Measurements from ENCODE around the gene TLL1.

Gene TLL1

DNA sequence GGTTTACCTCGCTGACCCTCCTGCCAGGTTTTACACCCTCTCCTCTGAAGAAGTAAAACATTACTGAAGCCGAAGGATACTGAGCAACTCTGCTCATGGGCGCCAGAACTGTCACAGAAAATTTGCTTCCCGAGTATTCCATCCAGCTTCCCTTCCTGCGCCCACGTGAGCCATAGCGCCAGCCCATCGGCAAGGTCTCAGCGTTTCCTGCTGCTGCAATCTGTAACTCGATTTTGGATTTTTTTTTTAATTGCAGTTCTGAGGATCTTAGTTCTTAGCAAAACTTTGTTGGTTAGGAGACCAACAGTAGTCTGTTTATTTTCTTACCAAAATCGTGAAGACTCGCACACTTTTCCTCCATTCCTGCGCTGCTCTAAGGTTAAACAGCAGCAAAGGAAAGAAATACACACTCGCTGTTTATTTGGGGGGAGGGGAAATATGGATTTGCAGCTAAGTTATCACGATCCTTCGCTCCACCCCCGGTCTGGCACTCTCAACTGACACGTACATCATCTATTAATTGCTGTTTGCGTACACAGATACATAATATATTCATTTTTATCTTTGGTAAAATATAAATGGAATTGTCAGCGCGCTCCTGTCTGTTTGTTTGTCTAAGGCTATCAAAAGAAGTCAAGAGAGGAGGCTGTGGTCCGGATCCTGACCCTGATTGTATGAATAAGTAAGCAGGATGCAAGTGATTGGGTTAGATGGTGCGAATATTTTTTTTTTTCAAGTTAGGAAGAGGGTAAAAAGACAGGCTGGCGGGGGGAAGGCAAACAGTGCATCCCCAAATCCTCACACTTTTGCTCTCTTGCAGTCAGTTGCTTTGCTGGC is at the start of gene TLL1:
TLL1 (plus strand) TSS at position 777 of the 837 bp plus-strand sequence. CDS start 668 bp downstream, outside the sequence.
- H3K4me3 ChIP-seq (ENCODE audit: low read depth, low read length), result peak within 1 kb of the TSS; percentile 64
- DNase-seq (ENCODE audit: low read depth), result no peak

DNA sequence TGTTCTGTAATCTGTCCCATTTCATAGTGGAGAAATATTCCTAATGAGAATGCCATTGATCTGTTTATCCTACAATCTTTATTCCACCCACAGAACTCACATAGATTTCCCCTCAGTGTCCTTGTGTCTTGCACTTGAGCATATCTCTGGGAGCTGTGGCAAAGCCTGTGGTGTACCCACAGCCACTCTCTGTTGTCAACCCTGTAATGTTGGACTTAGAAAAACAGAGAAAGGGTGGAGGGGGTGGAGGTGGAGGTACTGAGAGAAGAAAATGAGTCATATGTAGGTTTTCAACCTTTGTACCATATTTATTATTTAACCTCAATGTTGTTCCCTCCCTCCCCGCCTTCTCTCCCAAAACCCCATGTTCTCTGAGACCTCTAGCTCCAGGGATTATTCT is 46.9 kb upstream of the TLL1 start:
- no peak for DNase-seq (ENCODE audit: low read depth)
- no peak overlapping the region for H3K4me3 ChIP-seq (ENCODE audit: low read depth, low read length)

DNA sequence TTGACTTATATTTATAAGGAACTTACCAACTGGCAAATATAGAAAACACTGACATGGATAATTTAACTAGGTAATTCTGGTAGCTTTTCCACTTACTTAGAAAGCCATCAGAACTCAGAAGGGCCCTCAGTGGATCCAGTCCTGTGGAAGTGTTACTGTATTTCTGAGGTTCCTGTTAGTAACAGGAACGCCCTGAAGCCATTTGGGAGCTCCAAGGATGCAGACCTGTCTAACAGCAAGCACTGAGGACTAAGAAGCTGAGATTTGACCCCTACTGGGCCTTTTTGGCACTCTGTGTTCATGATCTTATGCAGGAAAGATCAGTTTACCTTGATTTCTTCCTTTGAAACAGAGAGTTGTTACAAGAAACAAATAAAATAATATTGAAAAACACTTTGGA is 46.0 kb upstream of the TLL1 start:
- no peak for DNase-seq (ENCODE audit: low read depth)

DNA sequence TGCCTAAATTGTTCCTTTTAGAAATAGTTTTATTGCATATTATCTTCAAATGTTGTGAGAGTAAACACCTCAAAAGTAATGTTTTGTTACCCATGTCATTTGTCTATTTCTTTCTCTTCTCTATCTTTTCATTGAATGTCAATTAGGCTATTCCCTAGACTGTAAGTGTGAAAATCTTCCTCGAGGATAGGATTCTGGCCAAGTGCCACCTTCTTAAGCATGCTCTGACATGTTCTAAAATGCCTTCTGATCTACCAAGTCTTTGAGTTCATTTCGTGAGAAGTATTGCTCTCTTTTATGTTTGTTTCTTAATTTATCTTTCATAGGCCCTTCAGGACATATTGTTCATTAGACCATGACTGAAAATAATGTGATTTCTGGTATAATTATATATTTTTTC is 44.1 kb upstream of the TLL1 start:
- no peak for DNase-seq (ENCODE audit: low read depth)
- H3K4me3 ChIP-seq (ENCODE audit: low read depth, low read length), result no peak overlapping the region

More for the DNA sequence above, 46.0 kb upstream of the TLL1 start:
- H3K4me3 ChIP-seq (ENCODE audit: low read depth, low read length), result no peak overlapping the region

DNA sequence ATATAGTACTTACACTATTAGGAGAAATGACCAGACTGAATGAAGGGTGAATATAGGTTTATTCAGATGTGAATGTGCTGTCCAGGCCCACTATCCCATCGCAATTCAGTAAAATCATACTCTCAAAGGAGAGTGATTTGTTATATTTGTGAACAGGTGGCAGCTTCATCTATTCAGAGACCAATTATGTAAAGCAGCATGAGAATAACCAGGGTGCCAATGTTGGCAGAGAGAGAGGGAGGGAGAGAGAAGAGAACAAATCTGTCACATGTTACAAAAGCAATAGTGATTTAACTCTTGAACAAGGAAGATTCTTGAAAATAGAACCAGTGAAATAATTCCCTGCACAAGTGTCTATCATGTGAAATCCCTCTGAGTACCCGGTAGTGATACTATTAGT is 38.9 kb upstream of the TLL1 start:
- no peak overlapping the region for H3K4me3 ChIP-seq (ENCODE audit: low read depth, low read length)
- DNase-seq (ENCODE audit: low read depth), result no peak

DNA sequence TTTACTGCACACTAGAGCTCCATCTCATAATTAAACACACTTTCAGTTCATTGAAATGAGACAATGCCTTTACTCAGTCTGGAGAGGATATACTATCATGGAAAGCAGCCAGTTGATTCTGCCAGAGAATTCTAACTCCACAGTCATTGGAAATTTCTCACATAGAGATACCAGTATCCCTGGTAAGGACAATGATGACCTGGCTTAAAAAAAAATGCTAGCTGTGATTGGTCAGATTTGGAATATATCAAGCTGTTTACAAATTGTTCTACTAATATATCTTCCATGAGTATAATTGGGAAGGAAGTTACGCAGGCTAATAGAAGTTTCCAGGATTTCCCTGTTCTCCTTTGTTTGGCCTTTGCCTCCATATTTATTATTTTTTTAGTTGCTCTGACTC is 34.5 kb upstream of the TLL1 start:
- no peak overlapping the region for H3K4me3 ChIP-seq (ENCODE audit: low read depth, low read length)
- no peak for DNase-seq (ENCODE audit: low read depth)

DNA sequence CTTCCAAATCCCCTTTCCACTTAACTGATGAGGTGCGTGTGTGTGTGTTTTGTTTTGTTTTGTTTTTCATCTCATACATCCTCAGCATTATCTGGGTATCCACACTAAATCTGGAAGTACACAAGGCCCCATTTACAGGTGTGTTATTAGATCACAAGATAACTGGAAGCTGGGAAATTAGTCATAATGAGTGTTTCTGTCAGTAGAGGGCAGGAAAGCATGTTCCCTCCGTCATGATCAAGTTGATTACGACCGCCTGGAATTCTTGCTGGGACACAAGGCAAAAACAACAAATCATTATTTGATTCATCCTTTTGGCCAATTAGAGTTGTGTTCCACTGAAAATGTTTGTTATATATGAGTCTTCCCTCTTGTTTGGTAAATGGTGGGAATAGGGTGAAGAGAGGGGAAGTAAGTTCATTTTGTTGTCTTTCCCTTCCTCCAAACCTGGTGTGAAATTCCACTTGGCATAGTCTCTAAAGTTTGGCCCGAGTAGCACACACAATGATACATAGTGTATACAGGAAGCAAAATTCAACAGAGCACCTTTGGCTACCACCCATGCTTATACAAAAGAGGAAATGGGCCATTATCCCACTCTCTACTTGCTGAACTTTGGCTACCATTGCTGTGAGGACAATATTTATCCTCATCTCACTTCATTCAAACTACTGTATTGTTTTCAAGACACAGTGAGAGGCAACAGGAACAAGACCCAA is 33.3 kb upstream of the TLL1 start:
- DNase-seq (ENCODE audit: low read depth), result no peak
- H3K4me3 ChIP-seq (ENCODE audit: low read depth, low read length), result no peak overlapping the region

DNA sequence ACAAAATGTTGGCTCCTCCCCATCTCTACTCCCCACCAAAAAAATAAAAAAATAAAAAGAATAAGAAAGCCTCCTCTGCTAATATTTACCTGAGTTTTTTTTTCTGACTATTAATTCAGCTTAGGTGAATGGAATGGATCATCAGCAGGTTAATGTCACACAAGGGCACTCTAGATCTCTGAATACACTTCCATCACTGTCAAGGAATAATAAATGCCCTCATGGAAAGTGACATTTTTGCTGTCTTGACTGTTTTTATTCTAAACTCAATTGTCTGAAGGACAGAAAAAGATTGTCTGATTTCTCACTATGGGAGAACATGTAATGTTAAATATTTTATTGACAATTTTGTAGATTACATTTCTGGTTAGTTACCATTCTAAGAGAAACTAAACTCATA is 30.4 kb upstream of the TLL1 start:
- no peak overlapping the region for H3K4me3 ChIP-seq (ENCODE audit: low read depth, low read length)
- DNase-seq (ENCODE audit: low read depth), result no peak

DNA sequence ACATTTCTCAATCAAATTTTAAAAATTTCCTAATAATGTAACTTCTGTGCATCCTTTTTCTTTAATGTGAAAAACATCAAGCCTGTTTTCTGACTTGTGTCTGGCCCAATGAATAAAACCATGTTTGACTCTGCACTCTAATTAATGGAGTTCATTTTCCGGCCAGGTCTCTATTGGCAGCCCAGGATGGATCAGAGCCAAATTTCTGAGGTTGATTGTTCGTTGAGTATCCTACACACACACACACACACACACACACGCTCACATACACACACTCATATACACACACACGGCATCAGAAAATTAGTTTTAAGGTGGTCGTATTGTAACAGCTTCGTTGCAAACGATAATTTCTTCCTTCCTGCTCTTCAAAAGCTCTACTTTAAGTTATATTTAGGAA is 28.9 kb upstream of the TLL1 start:
- H3K4me3 ChIP-seq (ENCODE audit: low read depth, low read length), result no peak overlapping the region
- DNase-seq (ENCODE audit: low read depth), result no peak

DNA sequence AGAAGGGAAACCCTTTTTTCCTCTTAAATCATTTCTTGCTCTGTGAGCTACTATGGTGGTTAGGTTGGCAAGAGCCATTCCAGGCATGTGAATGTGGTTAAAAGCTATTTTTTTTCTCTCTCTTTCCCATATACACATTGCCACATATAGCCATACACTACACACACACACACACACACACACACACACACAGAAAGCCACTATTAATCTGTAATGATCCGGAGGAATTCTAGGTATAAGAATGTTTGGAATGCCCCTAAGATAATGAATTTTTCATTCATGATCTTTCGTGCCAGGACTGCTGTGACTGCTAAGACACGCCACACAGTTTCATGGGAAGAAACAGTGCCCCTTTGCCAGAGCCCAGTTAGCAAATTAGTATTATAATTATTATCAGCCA is 21.8 kb upstream of the TLL1 start:
- no peak overlapping the region for H3K4me3 ChIP-seq (ENCODE audit: low read depth, low read length)
- no peak for DNase-seq (ENCODE audit: low read depth)

DNA sequence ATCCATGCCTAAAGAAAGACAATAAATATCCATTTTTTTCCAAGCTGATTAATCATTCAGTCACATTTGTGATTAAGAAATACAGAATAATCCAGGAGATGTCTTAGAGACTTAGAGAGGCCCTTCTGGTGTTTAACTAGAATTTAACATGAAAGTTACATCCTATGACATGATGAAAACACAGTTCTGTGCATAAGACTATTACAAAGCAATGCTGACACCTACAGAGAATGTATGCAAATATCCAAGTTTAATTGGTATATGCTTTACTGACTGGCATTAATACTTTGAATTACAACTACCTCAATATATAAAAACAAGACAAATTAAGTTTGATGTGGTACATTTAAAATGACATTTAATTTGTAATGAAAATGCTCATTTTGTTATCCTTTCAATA is 17.8 kb upstream of the TLL1 start:
- H3K4me3 ChIP-seq (ENCODE audit: low read depth, low read length), result no peak overlapping the region
- DNase-seq (ENCODE audit: low read depth), result no peak

DNA sequence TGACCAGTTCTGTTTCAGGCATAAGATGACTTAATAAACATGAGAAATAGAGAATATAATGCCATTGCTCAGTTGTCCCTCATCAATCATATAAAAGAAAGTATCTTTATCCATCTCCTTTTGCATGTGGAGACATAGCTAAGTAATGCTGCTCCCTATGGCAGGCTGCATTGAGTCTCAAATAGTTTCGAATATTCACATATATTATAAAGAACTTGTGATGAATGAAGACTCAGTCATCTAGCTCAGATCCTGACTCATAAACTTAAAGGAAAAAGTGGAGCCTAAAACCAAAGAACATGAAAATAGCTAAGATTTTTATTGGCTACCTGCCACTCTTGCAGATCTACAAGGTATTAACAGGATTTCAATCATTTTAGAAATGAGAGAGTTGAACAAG is 11.7 kb upstream of the TLL1 start:
- H3K4me3 ChIP-seq (ENCODE audit: low read depth, low read length), result no peak overlapping the region
- DNase-seq (ENCODE audit: low read depth), result no peak

DNA sequence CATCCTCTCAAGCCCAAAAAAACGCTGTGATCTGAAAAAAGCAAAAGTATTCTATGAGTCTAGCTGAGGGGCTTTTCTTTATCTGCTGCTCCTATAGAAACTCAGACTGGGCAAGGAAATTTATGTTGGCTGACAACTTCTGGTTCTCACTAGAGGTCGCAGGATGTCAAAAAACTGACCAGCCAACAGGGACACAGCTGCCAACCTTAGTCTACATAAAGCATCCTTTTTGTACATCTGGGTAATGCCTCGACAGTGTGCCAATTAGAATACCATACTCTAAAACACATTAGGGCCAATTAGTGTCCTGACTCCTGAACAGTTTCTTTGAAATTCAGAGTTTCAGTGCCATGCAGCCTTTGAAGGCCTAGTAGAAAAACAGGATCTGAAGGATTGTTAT is 8.8 kb upstream of the TLL1 start:
- DNase-seq (ENCODE audit: low read depth), result no peak
- no peak overlapping the region for H3K4me3 ChIP-seq (ENCODE audit: low read depth, low read length)

DNA sequence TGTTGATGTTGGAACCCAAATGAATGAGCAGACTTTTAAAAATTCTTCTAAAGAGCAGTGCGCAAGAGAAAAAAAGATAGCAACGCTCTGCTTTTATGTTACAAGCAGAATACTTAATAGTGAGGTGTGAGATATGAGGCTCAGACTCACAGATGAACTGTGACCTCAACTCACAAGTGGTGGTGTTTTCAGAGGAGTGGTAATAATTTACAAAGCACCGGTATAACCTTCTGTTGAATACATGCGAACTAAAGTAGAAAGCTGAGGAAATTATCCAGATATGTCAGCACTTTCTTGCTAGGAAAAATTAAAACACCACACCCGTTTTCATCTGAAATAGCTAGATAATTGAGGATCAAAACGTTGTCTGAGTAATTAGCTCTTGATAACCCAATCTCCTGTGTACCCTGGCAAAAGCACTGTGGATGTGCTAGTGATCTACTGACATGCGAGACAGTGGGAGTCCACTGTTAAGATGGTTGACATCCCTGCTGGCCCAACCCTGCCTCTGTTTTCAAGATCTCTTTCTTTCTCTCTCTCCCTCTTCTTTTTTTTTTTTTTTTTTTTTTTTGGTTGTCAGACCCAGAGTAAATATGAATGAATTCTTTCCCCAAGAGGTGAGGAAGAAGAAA is 6.9 kb upstream of the TLL1 start:
- DNase-seq (ENCODE audit: low read depth), result no peak
- no peak overlapping the region for H3K4me3 ChIP-seq (ENCODE audit: low read depth, low read length)

DNA sequence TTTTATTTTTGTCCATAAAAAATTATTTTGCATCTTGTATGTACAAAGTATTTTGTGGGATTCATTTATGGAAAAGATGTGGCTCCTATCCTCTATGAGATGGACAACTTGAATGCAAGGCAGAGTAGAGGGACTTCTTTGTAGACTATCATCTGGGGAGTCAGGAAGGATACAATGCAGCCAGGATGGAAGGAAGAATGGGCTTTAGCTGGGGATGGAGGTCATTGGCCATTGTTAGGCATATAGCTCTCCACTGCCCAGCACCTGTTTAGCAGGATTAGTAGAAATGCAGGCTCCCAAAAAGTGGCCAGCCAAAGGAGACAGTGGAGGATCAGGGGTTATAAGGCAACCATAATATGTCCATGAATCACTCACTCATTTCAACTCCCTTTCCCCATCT is 5.1 kb upstream of the TLL1 start:
- DNase-seq (ENCODE audit: low read depth), result no peak
- H3K4me3 ChIP-seq (ENCODE audit: low read depth, low read length), result no peak overlapping the region

DNA sequence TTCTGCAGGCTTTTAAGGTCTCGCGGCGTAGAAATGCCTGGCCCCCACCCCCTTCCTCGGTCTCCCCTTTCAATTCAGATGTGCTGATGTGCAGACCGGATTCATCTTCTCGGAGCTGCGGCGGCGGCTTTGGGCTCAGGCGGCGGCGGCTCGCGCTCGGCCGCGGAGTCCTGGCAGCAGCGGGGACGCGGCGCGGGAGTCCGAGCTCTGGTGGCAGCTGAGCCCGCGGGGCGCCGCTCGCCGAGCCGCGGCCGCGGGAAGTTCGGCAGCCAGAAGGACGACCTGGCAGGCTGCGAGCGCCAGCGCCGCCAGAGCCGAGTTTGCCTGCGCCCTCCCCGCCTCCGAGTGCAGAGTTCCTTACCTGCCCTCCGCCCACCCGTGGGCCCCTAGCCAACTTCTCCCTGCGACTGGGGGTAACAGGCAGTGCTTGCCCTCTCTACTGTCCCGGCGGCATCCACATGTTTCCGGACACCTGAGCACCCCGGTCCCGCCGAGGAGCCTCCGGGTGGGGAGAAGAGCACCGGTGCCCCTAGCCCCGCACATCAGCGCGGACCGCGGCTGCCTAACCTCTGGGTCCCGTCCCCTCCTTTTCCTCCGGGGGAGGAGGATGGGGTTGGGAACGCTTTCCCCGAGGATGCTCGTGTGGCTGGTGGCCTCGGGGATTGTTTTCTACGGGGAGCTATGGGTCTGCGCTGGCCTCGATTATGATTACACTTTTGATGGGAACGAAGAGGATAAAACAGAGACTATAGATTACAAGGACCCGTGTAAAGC is 448 bp downstream of the TLL1 start:
- DNase-seq (ENCODE audit: low read depth), result no peak
- H3K4me3 ChIP-seq (ENCODE audit: low read depth, low read length), result peak overlapping the region; percentile 64

DNA sequence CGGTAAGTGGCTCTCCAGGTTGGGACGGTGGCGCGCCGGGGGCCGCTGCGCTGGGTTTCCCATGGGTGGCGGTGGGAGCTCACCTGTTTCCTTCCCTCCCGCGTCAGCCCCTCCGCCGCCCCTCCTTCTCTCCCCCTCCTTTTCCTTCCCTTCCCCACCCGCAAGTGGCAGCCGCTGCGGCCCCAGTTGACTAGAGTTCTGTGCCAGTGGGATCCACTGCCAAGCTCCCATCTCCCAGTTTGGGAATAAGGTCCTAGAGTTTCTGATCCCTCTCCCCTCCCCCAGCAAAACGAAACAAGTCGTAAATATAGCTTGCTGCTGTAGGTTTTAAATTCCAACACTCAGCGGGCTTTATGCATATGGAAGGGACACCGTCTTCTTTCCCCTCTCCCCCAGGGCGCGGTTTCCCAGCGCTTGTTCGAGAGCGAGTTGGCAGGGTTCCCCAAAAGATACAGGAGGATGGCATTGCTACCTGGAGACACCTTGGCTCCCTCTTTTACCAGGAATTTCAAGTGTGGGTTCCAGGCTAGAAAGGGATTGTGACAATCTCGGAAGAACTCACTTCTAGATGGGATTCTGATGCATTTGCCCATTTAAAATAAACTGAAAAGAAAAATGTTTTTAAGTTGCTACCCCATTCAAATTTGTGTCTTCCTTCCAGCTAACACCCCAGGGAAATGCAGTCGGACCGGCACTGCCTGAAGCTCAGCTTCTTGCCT is 1.2 kb downstream of the TLL1 start:
- DNase-seq (ENCODE audit: low read depth), result no peak

DNA sequence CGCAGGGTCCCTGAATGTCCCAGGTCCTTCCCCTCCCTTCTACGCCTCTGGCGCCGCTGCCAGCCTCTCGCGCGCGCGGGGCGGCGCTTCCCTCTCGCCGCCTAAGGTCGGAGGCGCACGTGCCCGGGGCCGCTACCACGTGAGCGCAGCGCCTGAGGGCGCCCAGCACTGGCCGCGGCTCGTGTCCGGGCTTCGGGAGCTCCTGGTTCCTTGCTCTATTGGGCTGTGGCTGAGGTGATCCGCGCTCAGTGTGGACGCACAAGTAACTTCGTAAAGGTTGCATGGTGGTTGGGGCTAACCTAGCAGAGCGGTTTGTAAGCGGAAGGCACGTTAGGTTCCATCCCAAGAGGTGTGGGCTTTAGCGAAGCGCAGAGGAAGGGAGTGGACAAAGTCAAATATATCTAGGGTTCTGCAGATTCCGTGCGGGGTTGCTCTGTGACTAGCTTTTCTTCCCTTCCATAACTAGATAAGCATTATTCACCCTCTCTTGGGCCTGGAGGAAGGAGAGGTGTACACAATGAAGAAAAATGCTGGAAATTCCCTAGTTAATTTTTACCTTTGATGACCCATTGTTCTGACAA is 1.8 kb downstream of the TLL1 start:
- H3K4me3 ChIP-seq (ENCODE audit: low read depth, low read length), result peak overlapping the region; percentile 64
- no peak for DNase-seq (ENCODE audit: low read depth)

More for the DNA sequence above, 1.2 kb downstream of the TLL1 start:
- H3K4me3 ChIP-seq (ENCODE audit: low read depth, low read length), result peak overlapping the region; percentile 64

DNA sequence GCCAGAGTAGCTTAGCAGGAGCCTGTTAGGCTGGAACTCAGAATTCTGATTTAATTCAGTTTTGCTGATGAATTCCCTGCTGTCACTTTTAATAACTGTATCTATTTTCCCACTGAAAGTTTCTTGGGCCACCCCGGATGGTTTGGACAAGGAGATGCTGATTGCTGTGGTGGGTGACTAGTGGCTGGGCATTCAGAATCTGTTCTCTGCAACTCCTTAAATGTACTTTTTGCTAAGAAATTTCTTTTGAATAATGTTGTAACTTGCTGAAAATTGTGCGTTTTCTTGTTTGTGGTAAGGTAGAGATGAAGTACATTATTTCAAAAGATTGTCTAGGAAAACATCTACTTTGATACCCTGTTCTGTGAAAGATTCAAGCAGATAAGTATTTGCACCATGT is 2.4 kb downstream of the TLL1 start:
- H3K4me3 ChIP-seq (ENCODE audit: low read depth, low read length), result no peak overlapping the region

More for the DNA sequence above, 2.4 kb downstream of the TLL1 start:
- DNase-seq (ENCODE audit: low read depth), result no peak

Measured in skeletal muscle cell (primary cell).